Coronary artery (tissue), 2 donors: Measurements from ENCODE around the gene S100A3.
"Not testable (repeated sequence)": the region's sequence is repeated elsewhere in the genome, so short reads cannot be mapped to it uniquely, and the experiment has no call there.

Source experiments
- DNase-seq: peaks from one replicate; pipeline ENCODE4 v3.0.0-alpha.2; 2017; ENCODE audit warnings: low spot score
- H3K27ac ChIP-seq, 2 donors: fragments of 200-600 bp; sonication (generic); one replicate each; pipeline ENCODE4 v1.5.1; 2016 to 2019
- H3K4me3 ChIP-seq: fragments of 200-600 bp; sonication (generic); 2 replicates; pipeline ENCODE4 v1.5.1; 2016; ENCODE audit warnings: mild to moderate bottlenecking, moderate library complexity
- CTCF ChIP-seq: fragments of 200-600 bp; sonication (generic); IDR thresholded peaks from one replicate; pipeline ENCODE4 v1.5.1; 2019; ENCODE audit warnings: antibody characterized with exemption

The S100A3 gene

DNA sequence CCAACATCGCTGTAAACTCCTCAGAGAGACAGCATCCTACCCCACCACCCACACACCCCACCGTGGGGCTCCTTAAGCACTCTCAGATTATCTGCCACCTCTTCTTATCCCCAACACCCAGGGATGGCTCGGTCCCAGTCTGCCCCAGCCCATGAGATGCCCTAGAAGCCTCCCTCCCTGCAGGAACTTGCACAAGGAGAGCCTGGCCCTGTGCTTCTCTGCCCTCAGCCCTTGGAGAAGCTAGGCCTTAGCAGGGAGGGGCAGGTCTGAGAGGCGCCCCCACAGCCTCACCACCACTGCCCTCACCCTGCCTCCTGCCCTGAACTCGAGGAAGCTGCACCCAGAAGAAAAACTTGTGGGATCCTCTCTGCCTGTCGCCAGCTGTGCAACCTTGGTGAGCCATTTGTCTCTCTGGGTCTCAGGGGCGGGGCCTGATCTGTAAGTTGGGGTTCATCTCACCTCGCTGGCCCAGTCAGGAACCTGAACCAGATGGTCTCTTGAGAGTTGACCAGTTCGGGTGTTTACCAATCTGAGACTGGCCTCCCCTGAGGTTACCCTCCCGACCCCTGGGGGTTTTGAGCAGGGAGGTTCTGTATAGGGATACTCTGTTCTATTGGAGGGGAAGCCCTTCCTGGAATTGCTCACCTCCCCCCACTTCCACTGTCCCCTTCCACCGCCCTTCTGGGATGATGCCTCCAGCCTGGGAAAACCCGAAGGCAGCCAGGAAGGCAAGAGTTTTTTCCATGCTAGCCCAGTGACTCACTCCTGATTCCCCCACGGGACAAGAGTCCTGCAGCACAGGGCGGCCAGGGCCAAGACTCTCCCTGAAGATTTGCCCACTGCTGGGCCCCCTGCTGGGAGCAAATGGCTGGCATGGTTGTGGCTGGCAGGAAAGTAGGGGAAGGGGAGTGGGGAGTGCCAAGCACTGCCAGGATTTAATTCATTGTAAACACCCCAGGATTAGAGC lies at the start of gene S100A3:
Gene S100A3, minus strand, starts transcription at position 537 of the 967 bp plus-strand sequence. CDS start 773 bp downstream, outside the sequence.
- DNase-seq, result peak; percentile 95
- H3K27ac ChIP-seq, result peak within 1 kb of the TSS; percentile 62 to 96

DNA sequence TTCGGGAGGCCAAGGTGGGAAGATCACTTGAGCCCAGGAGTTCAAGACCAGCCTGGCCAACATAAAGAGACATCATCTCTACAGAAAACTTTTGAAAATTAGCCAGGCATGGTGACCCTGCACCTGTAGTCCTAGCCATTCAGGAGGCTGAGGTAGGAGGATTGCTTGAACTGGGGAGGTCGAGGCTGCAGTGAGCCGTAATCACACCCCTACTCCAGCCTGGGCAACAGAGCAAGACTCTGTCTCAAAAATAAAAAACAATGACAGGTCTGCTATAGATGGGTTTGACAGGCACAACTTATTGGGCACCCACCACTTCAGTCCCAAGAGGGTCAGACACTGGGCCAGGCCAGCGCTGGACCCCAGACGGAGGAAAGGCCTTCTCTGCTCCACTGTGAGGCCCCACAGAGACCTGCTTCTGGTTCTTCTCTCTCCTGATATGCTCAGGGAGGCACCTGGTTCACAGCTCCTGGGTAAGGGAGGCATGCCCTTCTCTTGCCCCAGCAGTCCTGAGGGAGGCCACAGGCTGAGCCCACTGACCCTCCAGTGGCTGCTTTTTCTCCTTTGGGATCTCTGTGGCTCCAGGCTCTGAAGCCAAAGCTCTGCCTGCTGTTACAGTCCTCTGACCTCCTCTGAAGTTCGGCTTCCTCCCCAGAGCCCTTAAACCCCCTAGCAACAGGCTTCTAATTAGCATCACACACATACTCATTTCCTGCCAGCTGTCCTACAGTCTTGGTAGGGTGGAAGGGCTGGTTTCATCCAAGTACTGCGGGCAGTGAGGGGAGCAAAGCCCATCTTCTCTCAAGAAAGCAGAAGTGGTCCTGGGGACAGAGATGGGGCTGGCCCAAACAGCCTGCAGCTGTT lies 49.5 kb upstream of the S100A3 start:
- Histone ChIP-seq H3K4me3 (no peak overlapping the region), H3K27ac (no peak overlapping the region)
- TF ChIP-seq CTCF, result no peak
- no peak for DNase-seq

More for the DNA sequence above, at the start of gene S100A3:
- no peak for TF ChIP-seq CTCF
- H3K4me3 ChIP-seq, result peak within 1 kb of the TSS; percentile 31

DNA sequence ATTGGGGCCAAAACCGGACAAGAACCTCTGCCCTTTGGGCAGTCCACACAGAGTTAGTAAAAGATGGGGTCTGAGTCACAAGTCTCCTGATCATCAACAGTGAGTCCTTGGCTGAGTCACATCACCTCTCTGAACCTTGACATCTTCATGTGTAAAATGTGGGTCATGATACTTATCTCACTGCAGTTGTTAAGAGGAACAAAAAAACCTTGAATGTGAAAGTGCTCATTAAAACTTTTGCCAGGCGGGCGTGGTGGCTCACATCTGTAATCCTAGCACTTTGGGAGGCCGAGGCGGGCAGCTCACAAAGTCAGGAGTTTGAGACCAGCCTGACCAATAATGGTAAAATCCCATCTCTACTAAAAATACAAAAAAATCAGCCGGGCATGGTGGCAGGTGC lies 48.1 kb upstream of the S100A3 start:
- Histone ChIP-seq H3K4me3 (no peak overlapping the region), H3K27ac (no peak overlapping the region)
- no peak for TF ChIP-seq CTCF
- DNase-seq, result no peak

GRCh38 chr1:153592748-153593147 lies 43.7 kb upstream of the S100A3 start:
- no peak for TF ChIP-seq CTCF
- Histone ChIP-seq H3K4me3 (no peak overlapping the region), H3K27ac (no peak overlapping the region)
- no peak for DNase-seq

DNA sequence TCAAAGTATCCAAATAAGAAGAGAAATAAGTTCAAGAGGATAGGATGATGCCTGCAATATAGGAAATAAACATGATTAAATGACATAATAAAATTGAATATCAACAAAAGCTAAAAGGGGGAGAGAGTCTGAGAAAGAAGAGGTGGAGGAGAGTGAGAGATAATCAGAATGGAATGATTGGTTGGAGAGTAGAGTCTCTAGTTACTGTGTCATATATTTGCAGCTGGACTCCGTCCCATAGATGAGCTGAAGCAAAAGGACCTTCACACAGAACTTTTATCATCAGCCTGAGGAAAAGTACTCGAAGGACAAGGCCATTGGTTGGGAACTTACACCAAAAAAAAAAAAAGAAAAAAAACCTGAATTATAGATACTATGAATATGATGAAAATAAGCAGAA lies 39.4 kb upstream of the S100A3 start:
- no peak overlapping the region for H3K27ac ChIP-seq

GRCh38 chr1:153588033-153588432 lies 39.0 kb upstream of the S100A3 start:
- not testable (repeated sequence) for H3K27ac ChIP-seq, DNase-seq, H3K4me3 ChIP-seq

More for the DNA sequence above, 39.4 kb upstream of the S100A3 start:
- no peak for DNase-seq
- no peak overlapping the region for H3K4me3 ChIP-seq
- no peak for TF ChIP-seq CTCF

DNA sequence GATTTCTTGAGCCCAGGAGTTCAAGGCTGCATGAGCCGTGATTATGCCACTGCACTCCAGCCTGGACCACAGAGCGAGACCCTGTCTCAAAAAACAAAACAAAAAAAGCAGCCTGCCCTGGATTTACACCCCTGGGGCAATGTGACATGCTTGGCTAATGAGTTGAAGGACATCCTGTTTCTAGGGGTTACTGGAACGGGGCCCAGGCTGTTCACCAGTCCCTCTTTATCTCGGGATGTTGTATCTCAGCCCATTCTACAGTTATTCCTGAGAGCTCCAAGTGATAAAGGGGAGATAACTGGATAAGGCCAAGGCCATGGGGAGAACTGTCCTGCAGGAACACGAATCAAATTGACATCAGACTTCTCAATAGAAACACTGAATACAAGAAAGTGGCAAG lies 38.3 kb upstream of the S100A3 start:
- no peak for TF ChIP-seq CTCF
- H3K27ac ChIP-seq, result no peak overlapping the region
- DNase-seq, result no peak
- H3K4me3 ChIP-seq, result no peak overlapping the region
